PC-9 (cell line): ENCODE data around the gene TMEM132D. TPM values are rescaled to one million over a fixed set of nuclear protein-coding genes. Genes with fewer than 3 reads are reported as not detected.

Experiments used
- BruUV-seq: library from RNA; stranded (reverse); fragments of 400-500 nt; replicated peaks from 2 replicates; lab custom pipeline; 2021; lab: Mats Ljungman, UMichigan
- CTCF ChIA-PET: fragments of 300-600 bp; sonication (Branson Sonifier 250); formaldehyde crosslinking; loops from one replicate; lab custom pipeline; 2022; ENCODE audit warnings: antibody characterized with exemption; lab: Charles Lee
- POLR2A ChIA-PET: fragments of 300-600 bp; sonication (Branson Sonifier 250); formaldehyde crosslinking; loops from one replicate; lab custom pipeline; 2022; ENCODE audit warnings: antibody characterized with exemption; ENCODE audit not compliant: unreplicated experiment; lab: Charles Lee
- DNase-seq, 2 experiments: peaks; one replicate each; pipeline versions ENCODE4 v3.0.0 to v3.0.0-alpha.2; 2015 to 2022; ENCODE audit warnings: mixed read lengths in 1 of 2
- H2AFZ ChIP-seq: fragments of 200-600 bp; sonication (generic); 2 replicates; pipeline ENCODE4 v1.8.1; 2017; ENCODE audit warnings: antibody characterized with exemption
- H3F3A ChIP-seq: fragments of 200-600 bp; sonication (generic); 2 replicates; pipeline ENCODE4 v1.8.1; 2017; ENCODE audit warnings: antibody characterized with exemption, mild to moderate bottlenecking, low read depth; ENCODE audit not compliant: insufficient read depth
- H3K27ac ChIP-seq: fragments of 200-600 bp; sonication (generic); 2 replicates; pipeline ENCODE4 v1.6.1; 2016; ENCODE audit warnings: mixed run types
- H3K27me3 ChIP-seq: fragments of 200-600 bp; sonication (generic); 2 replicates; pipeline ENCODE4 v1.6.1; 2016; ENCODE audit warnings: low read depth, mixed run types; ENCODE audit not compliant: insufficient read depth
- H3K36me3 ChIP-seq: fragments of 200-600 bp; sonication (generic); 2 replicates; pipeline ENCODE4 v1.6.1; 2016; ENCODE audit warnings: low read depth, mixed run types
- H3K4me1 ChIP-seq: fragments of 200-600 bp; sonication (generic); replicated peaks from 2 replicates; pipeline ENCODE4 v1.6.1; 2016; ENCODE audit warnings: mixed run types; ENCODE audit not compliant: insufficient read depth
- H3K4me2 ChIP-seq: fragments of 200-600 bp; sonication (generic); 2 replicates; pipeline ENCODE4 v1.6.1; 2017; ENCODE audit warnings: mixed run types
- H3K4me3 ChIP-seq: fragments of 200-600 bp; sonication (generic); 2 replicates; pipeline ENCODE4 v1.6.1; 2016; ENCODE audit warnings: mixed run types
- H3K79me2 ChIP-seq: fragments of 200-600 bp; sonication (generic); 2 replicates; pipeline ENCODE4 v1.6.1; 2017; ENCODE audit warnings: low read depth, mixed run types
- H3K9me2 ChIP-seq: fragments of 200-600 bp; sonication (generic); 2 replicates; pipeline ENCODE4 v1.8.1; 2017; ENCODE audit warnings: mild to moderate bottlenecking; ENCODE audit not compliant: insufficient read depth
- H3K9me3 ChIP-seq: fragments of 200-600 bp; sonication (generic); 2 replicates; pipeline ENCODE4 v1.8.1; 2016; ENCODE audit warnings: low read depth; ENCODE audit not compliant: insufficient read depth
- H4K20me1 ChIP-seq: fragments of 200-600 bp; sonication (generic); 2 replicates; pipeline ENCODE4 v1.8.1; 2017; ENCODE audit not compliant: insufficient read depth
- CTCF ChIP-seq: fragments of 200-600 bp; sonication (generic); conservative IDR thresholded peaks from 2 replicates; pipeline ENCODE4 v1.6.1; 2017; ENCODE audit warnings: mixed run types, antibody characterized with exemption, mild to moderate bottlenecking, moderate library complexity
- EZH2 ChIP-seq: fragments of 200-600 bp; sonication (generic); IDR thresholded peaks from 2 replicates; pipeline ENCODE4 v1.8.0; 2017; ENCODE audit warnings: antibody characterized with exemption, low read depth
- intact Hi-C: fragments of 100-400 bp; cut with micrococcal nuclease; formaldehyde crosslinking; loops from one replicate; pipeline ENCODE4 v1.10.0; 2022; ENCODE audit not compliant: unreplicated experiment
- total RNA-seq: library from RNA; stranded (reverse); gene quantifications from 2 replicates; pipeline ENCODE4 v1.2.3, GENCODE V29; 2021

TMEM132D gene
- total RNA-seq, 1 experiment from 2014 or later, result not detected

GRCh38 chr12:129339336-129339735, 564.5 kb downstream of the TMEM132D start:
- no peak for TF ChIP-seq EZH2
- TF ChIP-seq CTCF, result no peak

GRCh38 chr12:129337413-129337812, 566.4 kb downstream of the TMEM132D start:
- POLR2A ChIA-PET, result no interaction called here
- Histone ChIP-seq H3K4me2 (no peak overlapping the region), H4K20me1 (no peaks in the 10 kb centered on the region), H2AFZ (no peak overlapping the region), H3F3A (no peaks in the 10 kb centered on the region), H3K27me3 (no peaks in the 10 kb centered on the region), H3K79me2 (no peaks in the 10 kb centered on the region), H3K9me2 (no peaks in the 10 kb centered on the region), H3K27ac (no peak overlapping the region), H3K36me3 (no peaks in the 10 kb centered on the region), H3K4me3 (no peak overlapping the region), H3K4me1 (no peaks in the 10 kb centered on the region), H3K9me3 (no peaks in the 10 kb centered on the region)
- TF ChIP-seq EZH2, result no peak
- no peak for TF ChIP-seq CTCF
- BruUV-seq, result no TSS peak
- no peak for DNase-seq
- intact Hi-C loops, result no loop called here
- CTCF ChIA-PET, result no interaction called here

More at GRCh38 chr12:129339336-129339735, 564.5 kb downstream of the TMEM132D start:
- no peak overlapping the region for H3K4me3 ChIP-seq
- H3K36me3 ChIP-seq, result no peaks in the 10 kb centered on the region
- no peak overlapping the region for H2AFZ ChIP-seq
- no peaks in the 10 kb centered on the region for H3K9me3 ChIP-seq
- no peaks in the 10 kb centered on the region for H4K20me1 ChIP-seq
- intact Hi-C loops, result no loop called here
- no TSS peak for BruUV-seq
- no peaks in the 10 kb centered on the region for H3K4me1 ChIP-seq
- no peaks in the 10 kb centered on the region for H3F3A ChIP-seq
- H3K27ac ChIP-seq, result no peak overlapping the region
- DNase-seq, result no peak
- no peak overlapping the region for H3K4me2 ChIP-seq
- no peaks in the 10 kb centered on the region for H3K79me2 ChIP-seq
- H3K27me3 ChIP-seq, result no peaks in the 10 kb centered on the region
- CTCF ChIA-PET, result no interaction called here
- POLR2A ChIA-PET, result no interaction called here
- H3K9me2 ChIP-seq, result no peaks in the 10 kb centered on the region

GRCh38 chr12:129335773-129336172, 568.1 kb downstream of the TMEM132D start:
- no peaks in the 10 kb centered on the region for H3K9me2 ChIP-seq
- no peaks in the 10 kb centered on the region for H3F3A ChIP-seq
- H3K79me2 ChIP-seq, result no peaks in the 10 kb centered on the region
- H3K27me3 ChIP-seq, result no peaks in the 10 kb centered on the region
- H3K4me1 ChIP-seq, result no peaks in the 10 kb centered on the region
- no peak overlapping the region for H2AFZ ChIP-seq
- H3K4me3 ChIP-seq, result no peak overlapping the region
- BruUV-seq, result no TSS peak
- ChIA-PET POLR2A (no interaction called here), CTCF (no interaction called here)
- DNase-seq, result no peak
- no peak overlapping the region for H3K4me2 ChIP-seq
- no peaks in the 10 kb centered on the region for H4K20me1 ChIP-seq
- no peaks in the 10 kb centered on the region for H3K36me3 ChIP-seq
- H3K9me3 ChIP-seq, result no peaks in the 10 kb centered on the region
- H3K27ac ChIP-seq, result no peak overlapping the region
- intact Hi-C loops, result no loop called here
- TF ChIP-seq EZH2, result no peak
- TF ChIP-seq CTCF, result no peak
